Lung (tissue), 12 donors: ENCODE results near the gene CREB3. TPM values are rescaled to one million over a fixed set of nuclear protein-coding genes. Genes with fewer than 3 reads are reported as not detected.

Experiments
- ATAC-seq: fragments of 200-7000 bp; cut with Tn5 transposase; one replicate; pipeline ENCODE4 v1.9.1; 2020; ENCODE audit warnings: moderate number of reproducible peaks; ENCODE audit not compliant: insufficient read depth, low FRiP score
- DNase-seq, 3 donors: peaks; one replicate each; pipeline ENCODE4 v3.0.0-alpha.2; 2013 to 2017
- H3K27ac ChIP-seq, 2 donors: one replicate each; pipeline ENCODE4 v1.5.1; 2013; ENCODE audit warnings: mild to moderate bottlenecking in 2 of 2, moderate library complexity in 2 of 2, control low read depth in 1 of 2, inconsistent platforms in 1 of 2, low read depth in 1 of 2, low read length in 1 of 2
- H3K27me3 ChIP-seq, 3 donors: one replicate each; pipeline ENCODE4 v1.5.1; 2013; ENCODE audit warnings: low read length in 2 of 3; ENCODE audit not compliant: control insufficient read depth in 3 of 3, insufficient read depth in 3 of 3
- H3K36me3 ChIP-seq, 4 donors: one replicate each; pipeline ENCODE4 v1.5.1; 2013; ENCODE audit warnings: low read length in 4 of 4, mild to moderate bottlenecking in 1 of 4, moderate library complexity in 1 of 4; ENCODE audit not compliant: control insufficient read depth in 4 of 4, insufficient read depth in 4 of 4
- H3K4me1 ChIP-seq, 5 donors: one replicate each; pipeline ENCODE4 v1.5.1; 2013; ENCODE audit warnings: low read length in 5 of 5, mild to moderate bottlenecking in 2 of 5, moderate library complexity in 1 of 5; ENCODE audit not compliant: control insufficient read depth in 5 of 5, insufficient read depth in 5 of 5
- H3K4me3 ChIP-seq: one replicate; pipeline ENCODE4 v1.5.1; 2013; ENCODE audit warnings: mild to moderate bottlenecking, control low read depth, moderate library complexity
- H3K9ac ChIP-seq, 2 donors: one replicate each; pipeline ENCODE4 v1.5.1; 2013; ENCODE audit warnings: low read length in 2 of 2, control low read depth in 1 of 2; ENCODE audit not compliant: insufficient read depth in 1 of 2
- H3K9me3 ChIP-seq, 4 donors: one replicate each; pipeline ENCODE4 v1.5.1; 2013; ENCODE audit warnings: low read length in 3 of 4, mild to moderate bottlenecking in 1 of 4, moderate library complexity in 1 of 4; ENCODE audit not compliant: control insufficient read depth in 4 of 4, insufficient read depth in 3 of 4
- WGBS, 2 donors: extraction: QIAGEN DNeasy Blood & Tissue Kit; methylation state at CpG; one replicate each; pipeline ENCODE4 v1.1.7; 2013; 5-methylcytosine and 5-hydroxymethylcytosine counted together
- polyA plus RNA-seq, 2 donors: library from polyadenylated mRNA; stranded (reverse); fragments of 200-250 nt; gene quantifications; one replicate each; pipeline ENCODE4 v1.2.1, GENCODE V29; 2013
- total RNA-seq, 2 donors: library from RNA; depleted of rRNA in 1 of 2; stranded (reverse); fragments of >200 nt in 1 of 2; gene quantifications; one replicate each; pipeline ENCODE4 v1.2.1, GENCODE V29; 2014 to 2021
- TF ChIP-seq, protein P1 (sequence below): IDR thresholded peaks from 2 replicates; pipeline ENCODE4 v1.5.1; 2012; ENCODE audit warnings: mild to moderate bottlenecking; ENCODE audit errors: control extremely low read depth, extremely low read depth
- donor health status: control.
- donor health status: control.
- donor health status: Bipolar disorder and iron deficiency.
- donor health status: healthy.
- donor health status: DM: yes; HTN: yes; CAD: no.

The CREB3 gene
- total and polyA plus RNA-seq, 4 donors, result 25.1 to 43.3 (median 38.9) TPM

DNA sequence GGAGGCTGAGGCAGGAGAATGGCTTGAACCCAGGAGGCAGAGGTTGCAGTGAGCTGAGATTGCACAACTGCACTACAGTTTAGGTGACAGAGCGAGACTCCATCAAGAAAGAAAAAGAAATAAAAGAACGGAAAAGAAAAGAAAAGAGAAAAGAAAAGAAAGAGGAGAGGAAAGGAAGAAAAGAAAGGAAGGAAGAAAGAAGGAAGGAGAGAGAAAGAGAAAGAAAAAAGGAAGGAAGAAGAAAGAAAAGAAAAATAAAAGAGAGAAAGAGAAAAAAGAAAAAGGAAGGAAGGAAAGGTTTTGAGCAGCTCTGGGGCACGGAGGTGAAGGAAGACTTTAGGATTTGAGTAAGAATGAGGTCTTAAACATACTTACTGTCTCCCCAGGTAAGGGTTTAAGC, 18.9 kb upstream of the CREB3 start:
- ATAC-seq (no peak), DNase-seq (no peak)
- H3K4me3 ChIP-seq, result no peak overlapping the region
- no peak overlapping the region for H3K9ac ChIP-seq
- TF ChIP-seq, protein P1, sequence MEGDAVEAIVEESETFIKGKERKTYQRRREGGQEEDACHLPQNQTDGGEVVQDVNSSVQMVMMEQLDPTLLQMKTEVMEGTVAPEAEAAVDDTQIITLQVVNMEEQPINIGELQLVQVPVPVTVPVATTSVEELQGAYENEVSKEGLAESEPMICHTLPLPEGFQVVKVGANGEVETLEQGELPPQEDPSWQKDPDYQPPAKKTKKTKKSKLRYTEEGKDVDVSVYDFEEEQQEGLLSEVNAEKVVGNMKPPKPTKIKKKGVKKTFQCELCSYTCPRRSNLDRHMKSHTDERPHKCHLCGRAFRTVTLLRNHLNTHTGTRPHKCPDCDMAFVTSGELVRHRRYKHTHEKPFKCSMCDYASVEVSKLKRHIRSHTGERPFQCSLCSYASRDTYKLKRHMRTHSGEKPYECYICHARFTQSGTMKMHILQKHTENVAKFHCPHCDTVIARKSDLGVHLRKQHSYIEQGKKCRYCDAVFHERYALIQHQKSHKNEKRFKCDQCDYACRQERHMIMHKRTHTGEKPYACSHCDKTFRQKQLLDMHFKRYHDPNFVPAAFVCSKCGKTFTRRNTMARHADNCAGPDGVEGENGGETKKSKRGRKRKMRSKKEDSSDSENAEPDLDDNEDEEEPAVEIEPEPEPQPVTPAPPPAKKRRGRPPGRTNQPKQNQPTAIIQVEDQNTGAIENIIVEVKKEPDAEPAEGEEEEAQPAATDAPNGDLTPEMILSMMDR, result no peak
- peaks cover 42 to 77% (median 66%) of the 10 kb centered on the region in 4 donors for H3K36me3 ChIP-seq
- H3K27me3 ChIP-seq, result no peaks in the 10 kb centered on the region
- no peak overlapping the region for H3K27ac ChIP-seq
- no peaks in the 10 kb centered on the region for H3K4me1 ChIP-seq
- WGBS, 2 donors, result 84 to 93% methylated on average over 3 of the region's 3 CpGs
- no peaks in the 10 kb centered on the region for H3K9me3 ChIP-seq

DNA sequence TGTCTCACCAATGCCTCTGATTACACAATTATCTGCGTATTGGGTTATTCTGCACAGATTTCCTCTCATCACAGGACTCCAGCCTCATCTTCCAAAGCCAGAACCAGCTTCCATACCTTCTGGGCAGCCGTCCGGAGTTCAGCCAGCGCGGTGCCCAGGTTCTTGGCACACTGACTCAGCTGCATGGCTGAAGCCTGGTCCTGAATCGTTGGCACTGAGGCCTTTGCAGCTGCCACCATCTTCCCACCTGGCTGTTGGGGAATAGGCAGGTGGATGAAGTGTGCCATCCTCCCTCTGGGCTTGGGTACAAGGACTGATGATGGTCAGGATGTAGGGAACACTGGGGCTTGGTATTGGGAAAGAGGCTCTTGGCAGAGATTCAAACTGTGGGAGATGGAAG, 18.3 kb upstream of the CREB3 start:
- Histone ChIP-seq H3K9me3 (no peaks in the 10 kb centered on the region), H3K4me1 (no peaks in the 10 kb centered on the region), H3K4me3 (no peak overlapping the region), H3K27me3 (no peaks in the 10 kb centered on the region), H3K27ac (no peak overlapping the region), H3K9ac (no peak overlapping the region), H3K36me3 (peaks cover 47 to 82% (median 69%) of the 10 kb centered on the region in 4 donors)
- ATAC-seq (no peak), DNase-seq (no peak)
- WGBS, 2 donors, result 93 to 94% methylated on average over 6 of the region's 6 CpGs
- TF ChIP-seq, protein P1, result no peak

DNA sequence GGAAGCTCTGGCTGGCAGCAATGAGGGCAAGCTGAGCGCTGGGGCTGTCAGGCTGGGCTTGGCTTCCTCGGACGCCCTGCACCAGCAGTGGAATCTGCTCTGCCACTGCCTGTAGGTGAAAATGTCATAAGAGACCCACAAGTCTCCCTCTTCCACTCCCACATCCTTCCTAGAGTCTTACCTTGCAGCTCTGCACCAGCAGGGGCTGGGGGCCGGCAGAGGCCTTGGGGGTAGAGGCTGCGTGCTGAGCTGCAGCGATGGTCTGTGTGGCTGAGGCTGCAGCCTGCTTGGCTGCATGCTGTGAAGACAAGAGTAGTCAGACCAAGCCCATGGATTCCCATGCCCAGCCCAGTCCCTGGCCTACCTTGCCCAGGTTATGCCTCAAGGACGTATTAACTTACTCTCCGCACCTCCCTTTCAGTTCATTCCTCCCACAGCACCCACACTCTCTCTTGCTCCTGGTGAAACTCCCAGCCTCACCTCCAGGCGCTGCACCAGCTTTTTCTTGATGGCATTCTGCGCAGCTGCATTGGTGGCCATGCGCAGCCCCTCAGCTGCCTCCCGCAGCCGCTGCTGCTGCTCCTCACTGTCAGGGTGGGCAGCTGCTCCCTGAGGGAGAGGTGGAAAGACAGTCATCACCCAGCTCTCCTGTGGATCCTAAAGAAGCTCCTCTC, 17.8 kb upstream of the CREB3 start:
- TF ChIP-seq, protein P1, result no peak
- ATAC-seq (no peak), DNase-seq (no peak)
- H3K27ac ChIP-seq, result no peak overlapping the region
- H3K36me3 ChIP-seq, result peaks cover 52 to 88% (median 75%) of the 10 kb centered on the region in 4 donors
- WGBS, 2 donors, result 97% methylated on average over 13 of the region's 13 CpGs
- H3K4me1 ChIP-seq, result no peaks in the 10 kb centered on the region
- no peaks in the 10 kb centered on the region for H3K9me3 ChIP-seq
- H3K27me3 ChIP-seq, result no peaks in the 10 kb centered on the region
- no peak overlapping the region for H3K4me3 ChIP-seq
- H3K9ac ChIP-seq, result no peak overlapping the region

DNA sequence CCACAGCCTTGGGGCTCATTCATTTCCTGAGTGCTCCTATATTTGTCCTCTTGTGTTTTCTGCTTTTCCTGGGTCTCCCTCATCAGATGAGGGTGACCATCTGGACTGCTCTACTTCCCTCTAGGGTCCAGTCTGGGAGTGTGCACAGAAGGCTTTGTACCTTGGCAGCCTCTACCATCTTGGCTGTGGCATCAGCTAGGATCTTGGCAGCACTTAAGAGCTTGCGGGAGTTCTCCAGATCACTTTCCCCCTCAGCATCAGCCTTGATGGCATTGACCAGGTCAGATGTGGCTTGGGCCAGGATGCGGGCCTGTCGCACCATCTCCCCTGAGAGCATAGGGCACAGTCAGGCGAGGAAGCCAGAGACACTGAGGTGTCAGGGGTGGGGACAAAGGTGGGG, 16.2 kb upstream of the CREB3 start:
- TF ChIP-seq, protein P1, result no peak
- DNase-seq (peak in 1 of 3 donors; percentile 7), ATAC-seq (no peak)
- Histone ChIP-seq H3K27ac (no peak overlapping the region), H3K4me3 (no peak overlapping the region), H3K9me3 (no peaks in the 10 kb centered on the region), H3K4me1 (no peaks in the 10 kb centered on the region), H3K27me3 (no peaks in the 10 kb centered on the region), H3K36me3 (peaks cover 64 to 90% (median 78%) of the 10 kb centered on the region in 4 donors), H3K9ac (no peak overlapping the region)
- 94 to 98% methylated on average over 4 of the region's 4 CpGs for WGBS, 2 donors
